ENCODE data around the gene OSBPL8.
"Not testable (repeated sequence)": the region's sequence is repeated elsewhere in the genome, so short reads cannot be mapped to it uniquely, and the experiment has no call there.

DNA sequence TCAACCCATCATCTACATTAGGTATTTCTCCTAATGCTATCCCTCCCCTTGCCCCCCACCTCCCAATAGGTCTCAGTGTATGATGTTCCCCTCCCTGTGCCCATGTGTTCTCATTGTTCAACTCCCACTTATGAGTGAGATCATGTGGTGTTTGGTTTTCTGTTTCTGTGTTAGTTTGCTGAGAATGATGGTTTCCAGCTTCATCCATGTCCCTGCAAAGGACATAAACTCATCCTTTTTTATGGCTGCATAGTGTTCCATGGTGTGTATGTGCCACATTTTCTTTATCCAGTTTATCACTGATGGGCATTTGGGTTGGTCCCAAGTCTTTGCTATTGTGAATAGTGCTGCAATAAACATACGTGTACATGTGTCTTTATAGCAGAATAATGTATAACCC is 182.7 kb downstream of the OSBPL8 start:
- TF ChIP-seq EZH2 (IDR thresholded peaks at IDR 0.05; ENCODE audit: low read depth, unreplicated experiment); CREB1 (CRISPR knock-in tag; IDR thresholded peaks at IDR 0.05; ENCODE audit: low read depth); EZH2phosphoT487 (IDR thresholded peaks at IDR 0.05; ENCODE audit: unreplicated experiment); JUNB (IDR thresholded peaks at IDR 0.05; ENCODE audit: unreplicated experiment): not testable (repeated sequence)
- TF ChIP-seq, protein P1, sequence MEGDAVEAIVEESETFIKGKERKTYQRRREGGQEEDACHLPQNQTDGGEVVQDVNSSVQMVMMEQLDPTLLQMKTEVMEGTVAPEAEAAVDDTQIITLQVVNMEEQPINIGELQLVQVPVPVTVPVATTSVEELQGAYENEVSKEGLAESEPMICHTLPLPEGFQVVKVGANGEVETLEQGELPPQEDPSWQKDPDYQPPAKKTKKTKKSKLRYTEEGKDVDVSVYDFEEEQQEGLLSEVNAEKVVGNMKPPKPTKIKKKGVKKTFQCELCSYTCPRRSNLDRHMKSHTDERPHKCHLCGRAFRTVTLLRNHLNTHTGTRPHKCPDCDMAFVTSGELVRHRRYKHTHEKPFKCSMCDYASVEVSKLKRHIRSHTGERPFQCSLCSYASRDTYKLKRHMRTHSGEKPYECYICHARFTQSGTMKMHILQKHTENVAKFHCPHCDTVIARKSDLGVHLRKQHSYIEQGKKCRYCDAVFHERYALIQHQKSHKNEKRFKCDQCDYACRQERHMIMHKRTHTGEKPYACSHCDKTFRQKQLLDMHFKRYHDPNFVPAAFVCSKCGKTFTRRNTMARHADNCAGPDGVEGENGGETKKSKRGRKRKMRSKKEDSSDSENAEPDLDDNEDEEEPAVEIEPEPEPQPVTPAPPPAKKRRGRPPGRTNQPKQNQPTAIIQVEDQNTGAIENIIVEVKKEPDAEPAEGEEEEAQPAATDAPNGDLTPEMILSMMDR (conservative IDR thresholded peaks at IDR 0.05; ENCODE audit: low read depth in 2 of 2): not testable (repeated sequence)
- TF ChIP-seq, protein P2, sequence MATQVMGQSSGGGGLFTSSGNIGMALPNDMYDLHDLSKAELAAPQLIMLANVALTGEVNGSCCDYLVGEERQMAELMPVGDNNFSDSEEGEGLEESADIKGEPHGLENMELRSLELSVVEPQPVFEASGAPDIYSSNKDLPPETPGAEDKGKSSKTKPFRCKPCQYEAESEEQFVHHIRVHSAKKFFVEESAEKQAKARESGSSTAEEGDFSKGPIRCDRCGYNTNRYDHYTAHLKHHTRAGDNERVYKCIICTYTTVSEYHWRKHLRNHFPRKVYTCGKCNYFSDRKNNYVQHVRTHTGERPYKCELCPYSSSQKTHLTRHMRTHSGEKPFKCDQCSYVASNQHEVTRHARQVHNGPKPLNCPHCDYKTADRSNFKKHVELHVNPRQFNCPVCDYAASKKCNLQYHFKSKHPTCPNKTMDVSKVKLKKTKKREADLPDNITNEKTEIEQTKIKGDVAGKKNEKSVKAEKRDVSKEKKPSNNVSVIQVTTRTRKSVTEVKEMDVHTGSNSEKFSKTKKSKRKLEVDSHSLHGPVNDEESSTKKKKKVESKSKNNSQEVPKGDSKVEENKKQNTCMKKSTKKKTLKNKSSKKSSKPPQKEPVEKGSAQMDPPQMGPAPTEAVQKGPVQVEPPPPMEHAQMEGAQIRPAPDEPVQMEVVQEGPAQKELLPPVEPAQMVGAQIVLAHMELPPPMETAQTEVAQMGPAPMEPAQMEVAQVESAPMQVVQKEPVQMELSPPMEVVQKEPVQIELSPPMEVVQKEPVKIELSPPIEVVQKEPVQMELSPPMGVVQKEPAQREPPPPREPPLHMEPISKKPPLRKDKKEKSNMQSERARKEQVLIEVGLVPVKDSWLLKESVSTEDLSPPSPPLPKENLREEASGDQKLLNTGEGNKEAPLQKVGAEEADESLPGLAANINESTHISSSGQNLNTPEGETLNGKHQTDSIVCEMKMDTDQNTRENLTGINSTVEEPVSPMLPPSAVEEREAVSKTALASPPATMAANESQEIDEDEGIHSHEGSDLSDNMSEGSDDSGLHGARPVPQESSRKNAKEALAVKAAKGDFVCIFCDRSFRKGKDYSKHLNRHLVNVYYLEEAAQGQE (IDR thresholded peaks at IDR 0.05; ENCODE audit: unreplicated experiment): not testable (repeated sequence)

Data from GM23338 (cell line).